Kidney epithelial cell (primary cell): ENCODE results near the gene ABL1. TPM values are rescaled to one million over a fixed set of nuclear protein-coding genes. Genes with fewer than 3 reads are reported as not detected.

Experiments
- DNase-seq: peaks from one replicate; pipeline ENCODE4 v3.0.0-alpha.2; 2010; ENCODE audit warnings: low read depth
- H3K27me3 ChIP-seq: 2 replicates; pipeline ENCODE4 v1.6.0; 2011; ENCODE audit warnings: low read length; ENCODE audit not compliant: control insufficient read depth, insufficient read depth
- H3K36me3 ChIP-seq: 2 replicates; pipeline ENCODE4 v1.5.1; 2011; ENCODE audit warnings: low read length; ENCODE audit not compliant: control insufficient read depth, insufficient read depth
- H3K4me3 ChIP-seq: 2 replicates; pipeline ENCODE4 v1.5.1; 2011; ENCODE audit warnings: low read depth, mild to moderate bottlenecking, control low read depth, low read length
- total RNA-seq: library from RNA; depleted of rRNA; stranded (reverse); fragments of >200 nt; gene quantifications from 2 replicates; pipeline ENCODE4 v1.2.3, GENCODE V29; 2015
- TF ChIP-seq, protein P1 (sequence below): IDR thresholded peaks from 2 replicates; pipeline ENCODE4 v1.5.1; 2011; ENCODE audit warnings: mild to moderate bottlenecking, moderate library complexity, low read length, control low read depth, inconsistent platforms; ENCODE audit not compliant: insufficient read depth, poor library complexity, severe bottlenecking

ABL1 gene
- 83.7 and 90.2 TPM in 2 replicates for total RNA-seq

DNA sequence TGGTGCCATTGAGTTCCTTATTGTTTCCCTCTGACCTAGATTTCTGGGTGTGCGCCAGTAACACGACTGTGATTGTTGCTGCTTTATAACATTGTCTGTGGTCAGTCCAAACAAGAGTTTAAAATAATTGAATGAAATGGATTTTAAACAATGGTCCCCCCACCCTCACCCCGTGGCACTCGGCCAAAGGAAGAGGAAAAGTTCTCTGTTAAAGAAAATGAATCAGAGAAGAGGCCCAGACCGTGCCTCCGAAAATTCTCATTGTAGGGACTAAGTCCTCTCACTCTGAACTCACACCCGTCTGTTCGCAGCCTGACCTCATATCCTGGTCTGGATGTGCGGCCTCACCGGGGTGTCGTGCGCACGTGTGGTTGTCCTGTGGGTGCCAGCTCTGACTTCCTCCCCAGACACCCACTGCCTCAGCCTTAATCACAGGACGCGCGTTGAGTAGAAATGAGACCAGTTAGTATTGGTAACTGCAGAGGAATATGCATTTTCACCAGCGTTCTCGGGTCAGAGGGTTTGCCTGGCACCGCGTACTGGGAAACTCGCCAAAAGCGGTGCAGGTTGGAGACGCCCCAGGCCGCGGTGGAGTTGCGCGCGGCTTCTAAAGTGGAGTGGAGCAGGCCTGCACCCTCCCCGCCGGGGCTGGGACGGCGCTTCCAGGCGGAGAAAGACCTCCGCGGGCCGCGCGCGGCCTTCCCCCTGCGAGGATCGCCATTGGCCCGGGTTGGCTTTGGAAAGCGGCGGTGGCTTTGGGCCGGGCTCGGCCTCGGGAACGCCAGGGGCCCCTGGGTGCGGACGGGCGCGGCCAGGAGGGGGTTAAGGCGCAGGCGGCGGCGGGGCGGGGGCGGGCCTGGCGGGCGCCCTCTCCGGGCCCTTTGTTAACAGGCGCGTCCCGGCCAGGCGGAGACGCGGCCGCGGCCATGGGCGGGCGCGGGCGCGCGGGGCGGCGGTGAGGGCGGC lies at the start of gene ABL1:
ABL1 (plus strand) TSS at position 884 of the 966 bp plus-strand sequence. CDS start 193 bp downstream, outside the sequence.
- DNase-seq, result peak; percentile 42
- Histone ChIP-seq H3K36me3 (no peaks in the 10 kb centered on the region), H3K27me3 (no peaks in the 10 kb centered on the region), H3K4me3 (peak within 1 kb of the TSS; percentile 84)
- TF ChIP-seq, protein P1, sequence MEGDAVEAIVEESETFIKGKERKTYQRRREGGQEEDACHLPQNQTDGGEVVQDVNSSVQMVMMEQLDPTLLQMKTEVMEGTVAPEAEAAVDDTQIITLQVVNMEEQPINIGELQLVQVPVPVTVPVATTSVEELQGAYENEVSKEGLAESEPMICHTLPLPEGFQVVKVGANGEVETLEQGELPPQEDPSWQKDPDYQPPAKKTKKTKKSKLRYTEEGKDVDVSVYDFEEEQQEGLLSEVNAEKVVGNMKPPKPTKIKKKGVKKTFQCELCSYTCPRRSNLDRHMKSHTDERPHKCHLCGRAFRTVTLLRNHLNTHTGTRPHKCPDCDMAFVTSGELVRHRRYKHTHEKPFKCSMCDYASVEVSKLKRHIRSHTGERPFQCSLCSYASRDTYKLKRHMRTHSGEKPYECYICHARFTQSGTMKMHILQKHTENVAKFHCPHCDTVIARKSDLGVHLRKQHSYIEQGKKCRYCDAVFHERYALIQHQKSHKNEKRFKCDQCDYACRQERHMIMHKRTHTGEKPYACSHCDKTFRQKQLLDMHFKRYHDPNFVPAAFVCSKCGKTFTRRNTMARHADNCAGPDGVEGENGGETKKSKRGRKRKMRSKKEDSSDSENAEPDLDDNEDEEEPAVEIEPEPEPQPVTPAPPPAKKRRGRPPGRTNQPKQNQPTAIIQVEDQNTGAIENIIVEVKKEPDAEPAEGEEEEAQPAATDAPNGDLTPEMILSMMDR, result no peak

DNA sequence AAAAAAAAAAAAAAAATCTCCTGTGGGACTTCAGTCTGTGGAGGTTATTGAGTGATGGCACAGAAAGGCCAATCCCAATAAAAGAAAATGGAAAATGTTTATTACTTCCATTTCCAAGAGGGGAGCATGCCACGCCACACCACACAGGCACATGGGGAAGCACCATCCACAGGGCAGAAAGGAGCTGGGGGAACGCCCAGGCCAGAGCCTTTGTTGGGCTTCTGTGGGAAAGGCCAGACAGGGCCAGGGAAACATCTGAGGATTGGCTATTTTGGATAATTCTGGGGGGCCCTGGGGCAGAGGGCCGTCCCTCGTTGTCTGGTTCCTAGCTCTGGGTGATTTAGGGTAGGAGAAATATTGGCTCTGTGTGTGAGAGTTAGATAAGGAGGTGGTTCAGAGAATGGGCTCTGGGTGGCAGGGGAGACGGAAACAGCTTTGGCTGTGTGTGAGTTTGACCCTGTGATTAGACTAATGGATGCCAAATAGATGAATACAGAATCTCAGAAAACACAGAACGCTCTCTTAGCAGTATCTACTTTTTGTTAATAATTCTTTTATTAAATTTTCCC lies 49.0 kb upstream of the ABL1 start:
- no peak for DNase-seq
- H3K4me3 ChIP-seq, result no peak overlapping the region
- no peaks in the 10 kb centered on the region for H3K36me3 ChIP-seq
- TF ChIP-seq, protein P1, result no peak
- H3K27me3 ChIP-seq, result no peaks in the 10 kb centered on the region

DNA sequence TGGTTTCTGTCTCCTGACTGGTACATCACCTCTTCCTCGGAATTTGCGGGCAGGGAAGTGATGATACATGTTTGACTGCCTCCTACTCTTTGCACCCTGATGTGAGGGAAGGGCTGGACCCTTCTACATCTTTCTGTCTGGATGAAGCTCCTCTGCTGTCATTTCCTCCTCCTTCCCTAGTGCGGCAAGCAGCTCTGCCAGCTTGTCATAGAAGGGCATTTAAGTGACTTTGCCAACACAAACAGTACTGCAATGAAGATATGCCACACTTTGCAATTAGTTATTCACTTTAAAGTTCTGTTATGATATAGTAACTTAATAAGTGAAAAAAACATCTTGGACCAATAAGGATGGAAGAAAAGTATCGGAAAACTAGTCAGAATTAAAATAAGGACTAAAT lies 48.5 kb upstream of the ABL1 start:
- H3K4me3 ChIP-seq, result no peak overlapping the region
- no peaks in the 10 kb centered on the region for H3K27me3 ChIP-seq
- no peaks in the 10 kb centered on the region for H3K36me3 ChIP-seq
- TF ChIP-seq, protein P1, result no peak
- DNase-seq, result no peak

DNA sequence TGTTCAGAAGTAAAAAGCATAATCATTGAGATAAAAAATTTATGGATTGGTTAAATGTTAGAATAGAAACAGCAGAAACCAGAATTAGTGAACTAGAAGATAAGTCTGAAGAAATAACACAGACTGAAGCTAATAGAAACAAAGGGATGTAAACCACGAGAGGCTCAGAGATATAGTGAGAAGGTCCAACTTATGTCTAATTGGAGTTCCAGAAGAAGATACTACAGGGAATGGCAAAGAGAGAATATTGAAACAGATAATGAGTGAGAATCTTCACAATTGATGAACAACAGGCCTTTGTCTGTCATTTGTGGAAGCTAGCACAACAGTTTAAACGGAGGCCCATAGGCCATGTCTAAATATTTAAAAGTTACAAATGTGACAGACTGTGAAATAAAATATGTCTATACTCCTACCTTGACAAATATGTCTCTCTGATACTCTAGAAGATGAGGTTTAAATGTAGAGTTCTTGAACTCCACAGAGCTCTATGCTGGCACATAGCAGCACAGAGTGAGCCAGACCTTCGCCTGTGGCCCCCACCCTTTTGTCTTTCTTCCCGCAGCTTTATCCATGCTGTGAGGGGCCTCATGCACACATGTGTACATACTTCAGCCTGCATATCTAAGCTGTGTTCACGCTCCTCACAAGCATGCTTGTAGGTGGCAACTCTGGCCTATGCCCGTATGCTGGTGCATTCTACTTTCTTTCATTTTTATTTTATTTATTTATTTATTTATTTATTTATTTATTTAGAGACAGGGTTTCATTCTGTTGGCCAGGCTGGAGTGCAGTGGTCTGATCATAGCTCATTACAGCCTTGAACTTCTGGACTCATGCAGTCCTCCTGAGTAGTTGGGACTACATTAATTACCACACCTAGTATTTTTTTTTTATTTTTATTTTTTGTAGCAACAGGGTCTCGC lies 45.0 kb upstream of the ABL1 start:
- no peak for DNase-seq
- no peaks in the 10 kb centered on the region for H3K27me3 ChIP-seq
- no peak overlapping the region for H3K4me3 ChIP-seq
- TF ChIP-seq, protein P1, result no peak
- H3K36me3 ChIP-seq, result no peaks in the 10 kb centered on the region

DNA sequence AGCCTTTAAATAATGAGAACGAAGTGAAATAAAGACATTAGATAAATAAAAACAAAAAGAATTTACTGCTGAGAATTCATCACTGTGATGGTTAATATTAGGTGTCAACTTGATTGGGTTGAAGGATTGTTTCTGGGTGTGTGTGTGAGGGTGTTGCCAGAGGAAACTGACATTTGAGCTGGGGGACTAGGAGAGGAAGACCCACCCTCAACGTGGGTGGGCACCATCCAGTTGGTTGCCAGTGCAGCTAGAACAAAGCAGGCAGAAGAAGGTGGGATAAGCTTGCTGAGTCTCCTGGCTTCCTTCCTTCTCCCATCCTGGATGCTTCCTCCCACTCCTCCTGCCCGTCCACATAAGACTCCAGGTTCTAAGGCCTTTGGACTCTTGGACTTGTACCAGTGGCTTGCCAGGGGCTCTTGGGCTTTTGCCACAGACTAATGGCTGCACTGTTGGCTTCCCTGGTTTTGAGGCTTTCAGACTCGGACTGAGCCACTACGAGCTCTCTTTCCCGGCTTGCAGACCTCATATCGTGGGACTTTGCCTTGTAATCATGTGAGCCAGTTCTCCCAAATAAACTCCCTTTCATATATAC lies 43.7 kb upstream of the ABL1 start:
- Histone ChIP-seq H3K27me3 (no peaks in the 10 kb centered on the region), H3K4me3 (no peak overlapping the region), H3K36me3 (no peaks in the 10 kb centered on the region)
- TF ChIP-seq, protein P1, result no peak
- DNase-seq, result no peak
